H9 (cell line): ENCODE data around the gene AP3S1. TPM values are rescaled to one million over a fixed set of nuclear protein-coding genes. Genes with fewer than 3 reads are reported as not detected.

Experiments used
- DNase-seq: peaks from one replicate; pipeline ENCODE4 v3.0.0-alpha.2; 2017
- H2AFZ ChIP-seq: one replicate; pipeline ENCODE4 v1.6.1; 2013; ENCODE audit warnings: mild to moderate bottlenecking, low read length, control low read depth, moderate library complexity
- H2AK5ac ChIP-seq: 2 replicates; pipeline ENCODE4 v1.6.1; 2013; ENCODE audit warnings: low read length, control low read depth, mixed read lengths; ENCODE audit not compliant: insufficient read length
- H2BK120ac ChIP-seq: one replicate; pipeline ENCODE4 v1.6.1; 2013; ENCODE audit warnings: low read depth, mild to moderate bottlenecking, low read length, control low read depth, inconsistent platforms; ENCODE audit not compliant: poor library complexity, severe bottlenecking
- H2BK12ac ChIP-seq: 2 replicates; pipeline ENCODE4 v1.6.1; 2013; ENCODE audit warnings: low read length, control low read depth, mixed read lengths, low read depth; ENCODE audit not compliant: insufficient read length
- H2BK15ac ChIP-seq: 2 replicates; pipeline ENCODE4 v1.6.1; 2013; ENCODE audit warnings: low read depth, low read length, control low read depth
- H2BK20ac ChIP-seq: one replicate; pipeline ENCODE4 v1.6.1; 2013; ENCODE audit warnings: low read depth, mild to moderate bottlenecking, low read length, control low read depth, inconsistent platforms; ENCODE audit not compliant: poor library complexity, severe bottlenecking
- H2BK5ac ChIP-seq: 2 replicates; pipeline ENCODE4 v1.6.1; 2013; ENCODE audit warnings: low read length, control low read depth, mixed read lengths; ENCODE audit not compliant: insufficient read length
- H3K14ac ChIP-seq: 2 replicates; pipeline ENCODE4 v1.6.1; 2013; ENCODE audit warnings: low read length, control low read depth; ENCODE audit not compliant: insufficient read depth
- H3K18ac ChIP-seq: 2 replicates; pipeline ENCODE4 v1.6.1; 2013; ENCODE audit warnings: low read depth, mild to moderate bottlenecking, mixed read lengths, low read length, control low read depth; ENCODE audit not compliant: insufficient read length
- H3K23ac ChIP-seq: 2 replicates; pipeline ENCODE4 v1.6.1; 2013; ENCODE audit warnings: low read length, control low read depth, mixed read lengths, low read depth; ENCODE audit not compliant: insufficient read length
- H3K23me2 ChIP-seq: 2 replicates; pipeline ENCODE4 v1.6.1; 2013; ENCODE audit warnings: low read depth, mild to moderate bottlenecking, mixed read lengths, low read length, control low read depth; ENCODE audit not compliant: insufficient read length, poor library complexity, severe bottlenecking
- H3K27ac ChIP-seq: 2 replicates; pipeline ENCODE4 v1.5.1; 2013; ENCODE audit warnings: low read length, control low read depth, mixed read lengths, low read depth; ENCODE audit not compliant: insufficient read length
- H3K27me3 ChIP-seq: 2 replicates; pipeline ENCODE4 v1.6.1; 2013; ENCODE audit warnings: low read length, control low read depth, inconsistent platforms; ENCODE audit not compliant: insufficient read depth
- H3K4ac ChIP-seq: 2 replicates; pipeline ENCODE4 v1.6.1; 2013; ENCODE audit warnings: low read depth, mild to moderate bottlenecking, control low read depth, inconsistent platforms, low read length, moderate library complexity
- H3K4me1 ChIP-seq: 2 replicates; pipeline ENCODE4 v1.6.1; 2013; ENCODE audit warnings: low read length, control low read depth, inconsistent platforms; ENCODE audit not compliant: insufficient read depth
- H3K4me2 ChIP-seq: 2 replicates; pipeline ENCODE4 v1.6.1; 2013; ENCODE audit warnings: low read length, control low read depth, mixed read lengths; ENCODE audit not compliant: insufficient read length, insufficient read depth
- H3K56ac ChIP-seq: 2 replicates; pipeline ENCODE4 v1.6.1; 2013; ENCODE audit warnings: low read depth, mild to moderate bottlenecking, mixed read lengths, low read length, control low read depth; ENCODE audit not compliant: insufficient read length
- H3K79me1 ChIP-seq: 2 replicates; pipeline ENCODE4 v1.6.1; 2013; ENCODE audit warnings: low read depth, mild to moderate bottlenecking, moderate library complexity, low read length, control low read depth, inconsistent platforms; ENCODE audit not compliant: insufficient read depth, poor library complexity, severe bottlenecking
- H3K79me2 ChIP-seq: 2 replicates; pipeline ENCODE4 v1.6.1; 2013; ENCODE audit warnings: low read length, control low read depth, inconsistent platforms; ENCODE audit not compliant: insufficient read depth
- H3K9ac ChIP-seq: 2 replicates; pipeline ENCODE4 v1.6.1; 2013; ENCODE audit warnings: low read length, control low read depth, mixed read lengths; ENCODE audit not compliant: insufficient read length; ENCODE audit errors: extremely low read depth
- H3K9me3 ChIP-seq: one replicate; pipeline ENCODE4 v1.6.1; 2013; ENCODE audit warnings: low read depth, low read length, inconsistent platforms; ENCODE audit not compliant: control insufficient read depth
- H3T11ph ChIP-seq: one replicate; pipeline ENCODE4 v1.6.1; 2013; ENCODE audit warnings: mild to moderate bottlenecking, low read length, control low read depth, inconsistent platforms
- H4K20me1 ChIP-seq: one replicate; pipeline ENCODE4 v1.6.1; 2013; ENCODE audit not compliant: control insufficient read depth, insufficient read length, insufficient read depth
- H4K5ac ChIP-seq: 2 replicates; pipeline ENCODE4 v1.6.1; 2013; ENCODE audit warnings: low read depth, mild to moderate bottlenecking, mixed read lengths, low read length, control low read depth; ENCODE audit not compliant: insufficient read length
- H4K8ac ChIP-seq: replicated peaks from 2 replicates; pipeline ENCODE4 v1.6.1; 2013; ENCODE audit warnings: low read length, control low read depth, mixed read lengths, low read depth; ENCODE audit not compliant: insufficient read length
- H4K91ac ChIP-seq: 2 replicates; pipeline ENCODE4 v1.6.1; 2013; ENCODE audit warnings: low read depth, mild to moderate bottlenecking, moderate library complexity, mixed read lengths, low read length, control low read depth; ENCODE audit not compliant: insufficient read length
- H3K27ac Mint-ChIP-seq, 3 experiments: 2 replicates in 2 of 3; 3 replicates in 1 of 3; pipeline ENCODE4 v1.8.0; 2020 to 2021; ENCODE audit warnings: mixed read lengths in 3 of 3, mild to moderate bottlenecking in 1 of 3, moderate library complexity in 1 of 3
- H3K27me3 Mint-ChIP-seq: 2 replicates; pipeline ENCODE4 v1.8.0; 2021; ENCODE audit warnings: low read depth, mild to moderate bottlenecking, moderate library complexity, mixed read lengths
- H3K36me3 Mint-ChIP-seq, 3 experiments: 2 replicates in 2 of 3; 3 replicates in 1 of 3; pipeline ENCODE4 v1.8.0; 2020 to 2021; ENCODE audit warnings: low read depth in 3 of 3, mixed read lengths in 3 of 3; ENCODE audit not compliant: insufficient read depth in 1 of 3
- H3K4me1 Mint-ChIP-seq, 2 experiments: 2 replicates each; pipeline ENCODE4 v1.8.0; 2020; ENCODE audit warnings: mixed read lengths in 2 of 2
- H3K4me3 Mint-ChIP-seq, 2 experiments: 2 replicates in 1 of 2; 3 replicates in 1 of 2; pipeline ENCODE4 v1.8.0; 2020 to 2021; ENCODE audit warnings: mild to moderate bottlenecking in 2 of 2, mixed read lengths in 2 of 2, moderate library complexity in 1 of 2
- H3K9me3 Mint-ChIP-seq, 2 experiments: 2 replicates in 1 of 2; 3 replicates in 1 of 2; pipeline ENCODE4 v1.8.0; 2020; ENCODE audit warnings: mild to moderate bottlenecking in 2 of 2, mixed read lengths in 2 of 2, moderate library complexity in 1 of 2
- CTCF ChIP-seq: fragments of 200-600 bp; sonication (generic); conservative IDR thresholded peaks from 3 replicates; pipeline ENCODE4 v1.8.0; 2021; ENCODE audit warnings: antibody characterized with exemption, mild to moderate bottlenecking
- WGBS: extraction: QIAGEN DNeasy Blood & Tissue Kit; methylation state at CpG from one replicate; pipeline ENCODE4 v1.1.7; 2013; ENCODE audit warnings: missing lambda C conversion rate, low lambda C conversion rate, mixed read lengths; ENCODE audit not compliant: insufficient read length; ENCODE audit errors: extremely low coverage; 5-methylcytosine and 5-hydroxymethylcytosine counted together
- total RNA-seq: library from RNA; stranded (reverse); gene quantifications from 2 replicates; pipeline ENCODE4 v1.2.1, GENCODE V29; 2021

Gene AP3S1
- total RNA-seq, 1 experiment from 2014 or later = 78.4 TPM

GRCh38 chr5:115816226-115817081, 25.3 kb upstream of the AP3S1 start, which contains the start of gene CDO1:
TSS of gene CDO1 (minus strand) at chr5:115816659. CDS start at chr5:115816397, 262 bp downstream.
- peaks cover 31% of the 10 kb centered on the region for H3K27me3 Mint-ChIP-seq

More at GRCh38 chr5:115816226-115817081, 25.3 kb upstream of the AP3S1 start, which contains the start of gene CDO1:
- no peak within 1 kb of the TSS for H4K5ac ChIP-seq
- no peak within 1 kb of the TSS for H2BK120ac ChIP-seq
- peaks cover 7% of the 10 kb centered on the region for H3K23me2 ChIP-seq
- H4K20me1 ChIP-seq = no peaks in the 10 kb centered on the region
- no peaks in the 10 kb centered on the region for H3K4me1 ChIP-seq
- no peaks in the 10 kb centered on the region for H3K79me1 ChIP-seq
- H3K56ac ChIP-seq = no peak within 1 kb of the TSS
- TF ChIP-seq CTCF = no peak
- Mint-ChIP-seq H3K36me3 (peaks cover 0 to 3% (median 0%) of the 10 kb centered on the region in 3 experiments; a peak in 3 of 7 replicates), H3K9me3 (no peaks in the 10 kb centered on the region), H3K27ac (peak within 1 kb of the TSS in 1 of 3 experiments; percentile 42; a peak in 1 of 7 replicates), H3K4me1 (peaks cover 18 to 22% of the 10 kb centered on the region in 2 experiments), H3K4me3 (peak within 1 kb of the TSS; percentile 92 to 96)
- no peak within 1 kb of the TSS for H3K23ac ChIP-seq
- H4K8ac ChIP-seq = no peak within 1 kb of the TSS
- no peak within 1 kb of the TSS for H3K27ac ChIP-seq
- DNase-seq = peak; percentile 75
- no peak within 1 kb of the TSS for H3K4ac ChIP-seq
- no peak within 1 kb of the TSS for H2BK20ac ChIP-seq
- no peak within 1 kb of the TSS for H4K91ac ChIP-seq
- no peaks in the 10 kb centered on the region for H3K9me3 ChIP-seq
- peak within 1 kb of the TSS; percentile 48 for H3K9ac ChIP-seq
- H2AK5ac ChIP-seq = no peak within 1 kb of the TSS
- H3T11ph ChIP-seq = no peak within 1 kb of the TSS
- H3K79me2 ChIP-seq = no peaks in the 10 kb centered on the region
- peak within 1 kb of the TSS; percentile 99 for H3K14ac ChIP-seq
- H2BK15ac ChIP-seq = no peak within 1 kb of the TSS
- H2BK5ac ChIP-seq = no peak within 1 kb of the TSS
- WGBS = no CpG with 5 or more reads among the region's 69 CpGs
- peaks cover 9% of the 10 kb centered on the region; the same call in 1 of the 2 replicates for H3K27me3 ChIP-seq
- peak within 1 kb of the TSS; percentile 66 for H3K4me2 ChIP-seq
- H2BK12ac ChIP-seq = no peak within 1 kb of the TSS
- H3K18ac ChIP-seq = peak within 1 kb of the TSS; percentile 95
- H2AFZ ChIP-seq = no peak within 1 kb of the TSS
